ENCODE data around the gene PRICKLE2.

PRICKLE2 gene

GRCh38 chr3:64125561-64125960 lies 99.7 kb downstream of the PRICKLE2 start:
- no peak for DNase-seq

GRCh38 chr3:64123931-64124330 lies 101.3 kb downstream of the PRICKLE2 start:
- DNase-seq, result no peak

- no peak for DNase-seq
These were observed 102.8 kb downstream of the PRICKLE2 start for GRCh38 chr3:64122476-64122875.

GRCh38 chr3:64121750-64122311 lies 103.4 kb downstream of the PRICKLE2 start:
- no peak for DNase-seq

- DNase-seq, result no peak
These were observed 104.4 kb downstream of the PRICKLE2 start for GRCh38 chr3:64120876-64121275.

DNA sequence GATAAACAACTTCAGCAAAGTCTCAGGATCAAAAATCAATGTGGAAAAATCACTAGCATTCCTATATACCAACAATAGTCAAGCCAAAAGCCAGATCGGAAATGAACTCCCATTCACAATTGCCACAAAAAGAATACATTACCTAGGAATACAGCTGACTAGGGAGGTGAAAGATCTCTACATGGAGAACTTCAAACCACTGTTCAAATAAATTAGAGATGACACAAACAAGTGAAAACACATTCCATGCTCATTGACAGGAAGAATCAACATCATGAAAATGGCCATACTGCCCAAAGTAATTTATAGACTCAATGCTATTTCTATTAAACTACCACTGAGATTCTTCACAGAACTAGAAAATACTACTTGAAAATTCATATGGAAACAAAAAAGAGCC lies 107.8 kb downstream of the PRICKLE2 start:
- DNase-seq, result no peak

DNA sequence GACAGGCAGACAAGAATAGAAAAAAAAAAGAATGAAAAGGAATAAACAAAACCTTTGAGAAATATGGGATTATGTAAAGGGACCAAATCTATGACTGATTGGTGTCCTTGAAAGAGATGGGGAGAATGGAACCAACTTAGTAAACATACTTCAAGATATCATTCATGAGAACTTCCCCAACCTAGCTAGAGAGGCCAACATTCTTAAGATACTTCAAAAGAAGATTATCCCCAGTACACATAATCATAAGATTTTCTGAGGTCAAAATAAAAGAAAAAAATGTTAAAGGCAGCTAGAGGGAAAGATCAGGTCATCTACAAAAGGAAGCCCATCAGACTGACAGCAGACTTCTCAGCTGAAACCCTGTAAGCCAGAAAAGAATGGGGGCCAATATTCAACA lies 110.6 kb downstream of the PRICKLE2 start:
- DNase-seq, result no peak

DNA sequence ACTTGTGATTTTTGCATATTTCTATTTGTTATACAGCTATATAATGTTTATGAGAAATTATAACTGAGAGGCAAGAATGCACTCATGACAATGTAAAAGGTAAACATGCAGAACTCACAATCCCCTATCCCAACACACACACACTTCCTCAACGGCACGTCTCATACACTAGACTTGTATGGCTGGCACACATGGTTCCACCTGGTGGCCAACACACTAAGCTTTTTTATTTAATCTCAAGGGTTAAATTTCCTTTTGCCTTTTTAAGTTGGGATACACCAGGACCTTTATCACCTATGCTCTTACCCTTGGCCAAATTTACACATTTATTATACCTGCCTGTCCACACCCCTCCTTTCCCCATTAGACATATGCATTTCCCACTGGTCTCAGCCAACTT lies 113.4 kb downstream of the PRICKLE2 start:
- no peak for DNase-seq

- no peak for DNase-seq
These were observed 114.2 kb downstream of the PRICKLE2 start for GRCh38 chr3:64111083-64111482.

DNA sequence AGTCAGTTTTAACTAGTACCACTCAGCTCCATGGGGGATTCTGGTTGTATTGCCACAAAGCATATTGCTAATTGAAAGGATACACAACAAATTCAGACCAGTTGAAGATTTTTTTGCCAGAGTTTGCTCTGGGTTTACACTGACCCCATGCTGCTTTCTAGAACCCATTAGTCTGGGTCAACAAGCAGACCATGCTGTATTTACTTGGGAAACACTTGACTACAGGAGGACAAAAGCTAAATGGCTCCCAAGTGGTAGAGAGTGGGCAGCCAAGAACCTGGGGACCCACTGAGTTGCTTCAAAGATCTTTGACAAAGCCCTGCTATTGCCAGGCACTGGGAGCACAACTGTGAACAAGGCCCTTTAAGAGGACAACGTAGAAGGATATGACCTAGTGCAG lies 115.2 kb downstream of the PRICKLE2 start:
- no peak for DNase-seq

- DNase-seq, result no peak
These were observed 115.8 kb downstream of the PRICKLE2 start for GRCh38 chr3:64109438-64109837.

- no peak for DNase-seq
These were observed 116.4 kb downstream of the PRICKLE2 start for GRCh38 chr3:64108784-64109317.

DNA sequence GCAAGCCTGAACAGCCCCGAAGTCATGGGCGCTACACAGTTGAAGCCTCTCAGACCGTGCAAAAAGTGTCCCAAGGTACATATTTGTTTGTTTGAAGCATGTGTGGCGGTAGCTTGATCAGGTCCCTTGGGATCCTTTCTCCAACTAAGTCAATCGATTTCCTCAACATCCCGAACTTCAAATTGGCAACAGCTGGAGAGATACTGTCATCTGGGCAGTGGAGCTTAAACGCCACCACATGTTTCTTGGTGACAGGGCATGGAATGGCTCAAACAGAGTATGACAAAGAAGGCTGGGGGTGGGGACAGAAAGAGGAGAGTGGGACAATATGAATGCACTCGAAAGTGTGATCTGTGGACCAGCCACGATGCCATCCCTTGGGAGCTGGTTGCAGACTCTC lies 117.0 kb downstream of the PRICKLE2 start:
- no peak for DNase-seq

DNA sequence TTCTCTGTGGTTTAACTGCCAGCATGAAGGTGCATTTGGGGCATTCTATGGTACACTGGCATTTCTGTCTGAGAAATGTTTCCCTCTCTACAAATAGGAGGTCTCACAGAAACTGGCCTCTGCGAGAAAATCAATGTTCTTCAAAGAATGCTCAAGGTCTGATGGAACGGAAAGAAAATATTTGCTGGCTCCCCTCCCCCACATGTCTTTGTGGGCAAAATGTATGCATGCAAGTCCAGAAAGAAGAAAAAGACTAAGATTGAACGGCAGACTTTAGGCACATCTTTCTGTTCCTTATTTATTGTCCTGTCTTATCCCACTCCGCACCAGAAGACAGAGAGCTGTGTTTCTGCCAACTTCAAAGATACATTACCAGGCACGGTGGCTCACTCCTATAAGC lies 118.1 kb downstream of the PRICKLE2 start:
- no peak for DNase-seq

- DNase-seq, result no peak
These were observed 119.5 kb downstream of the PRICKLE2 start for GRCh38 chr3:64105816-64106215.

GRCh38 chr3:64104691-64105111 lies 120.6 kb downstream of the PRICKLE2 start:
- DNase-seq, result no peak

DNA sequence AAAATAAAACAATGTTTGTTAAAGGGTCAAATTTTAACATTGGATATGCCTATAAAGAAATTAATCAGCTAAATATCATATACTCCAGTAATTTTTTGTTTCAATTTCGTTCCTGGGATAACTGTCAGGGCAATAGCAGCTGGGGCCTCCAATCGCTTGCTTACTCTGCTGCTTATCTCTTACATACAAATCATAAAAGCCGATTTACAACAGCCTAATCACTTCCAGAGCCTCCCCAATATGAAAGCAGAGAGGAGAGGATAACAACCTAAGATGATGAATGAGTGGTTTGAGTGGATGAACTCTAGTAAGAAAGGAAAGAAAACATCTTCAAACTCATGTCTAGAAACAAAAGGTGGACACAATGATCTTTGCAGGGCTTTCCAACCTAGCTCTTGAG lies 121.3 kb downstream of the PRICKLE2 start:
- DNase-seq, result no peak

DNA sequence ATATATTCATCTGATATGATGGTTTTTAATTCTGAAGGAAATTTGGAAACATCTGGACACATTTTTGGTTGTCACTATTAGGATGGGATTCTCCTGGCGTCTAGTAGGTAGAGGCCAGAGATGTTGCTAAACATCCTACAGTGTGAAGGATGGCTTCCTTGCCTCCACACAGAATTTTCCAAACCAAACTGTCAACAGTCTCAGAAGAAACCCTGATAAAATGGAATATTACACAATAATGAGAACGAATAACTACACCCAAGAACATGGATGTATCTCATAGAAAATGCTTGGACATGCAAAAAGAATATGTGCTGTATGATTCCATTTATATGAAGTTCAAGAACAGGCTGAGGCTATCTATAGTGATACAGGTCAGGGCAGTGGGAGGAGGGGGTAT lies 122.1 kb downstream of the PRICKLE2 start:
- DNase-seq, result no peak

GRCh38 chr3:64102147-64102546 lies 123.1 kb downstream of the PRICKLE2 start:
- no peak for DNase-seq

DNA sequence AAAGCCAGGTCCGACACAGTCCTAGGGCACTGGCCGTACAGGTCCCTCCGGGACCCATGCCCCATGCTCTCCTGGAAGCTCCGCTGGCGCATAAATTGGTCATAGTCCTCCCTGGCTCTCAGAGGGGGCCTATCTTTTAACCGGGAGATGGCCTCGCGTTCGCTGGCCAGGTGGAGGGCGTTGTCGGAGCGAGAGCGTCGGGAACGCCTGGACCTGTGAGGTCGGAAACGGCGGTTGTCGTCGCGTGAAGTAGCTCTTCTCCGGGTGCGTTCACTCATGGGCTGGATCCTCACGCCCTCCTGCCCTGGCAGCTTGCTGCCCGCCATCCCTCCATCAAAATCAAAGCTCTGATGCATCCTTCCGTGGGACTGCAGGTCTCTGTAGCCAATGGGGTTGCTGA lies 126.0 kb downstream of the PRICKLE2 start:
- DNase-seq, result no peak

DNA sequence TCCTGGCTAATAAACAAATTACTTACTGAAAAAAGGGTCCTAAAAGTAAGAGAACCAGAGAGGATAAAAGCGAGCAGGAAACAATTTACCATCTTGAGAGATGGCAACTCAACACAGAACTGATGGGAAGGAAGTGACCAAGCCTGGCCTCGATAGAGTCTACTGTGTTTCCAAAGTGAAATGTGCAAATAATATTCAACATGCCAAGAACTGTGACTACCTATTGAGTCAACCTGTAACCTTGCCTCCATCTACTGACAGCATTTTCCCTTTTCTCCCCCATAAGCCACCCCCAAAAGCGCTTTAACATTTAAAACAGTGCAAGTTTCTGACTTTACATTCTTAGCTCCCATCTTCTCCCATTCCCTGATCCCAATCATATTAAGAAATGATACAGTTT lies 126.6 kb downstream of the PRICKLE2 start:
- no peak for DNase-seq

- no peak for DNase-seq
These were observed 127.3 kb downstream of the PRICKLE2 start for GRCh38 chr3:64097920-64098319.

DNA sequence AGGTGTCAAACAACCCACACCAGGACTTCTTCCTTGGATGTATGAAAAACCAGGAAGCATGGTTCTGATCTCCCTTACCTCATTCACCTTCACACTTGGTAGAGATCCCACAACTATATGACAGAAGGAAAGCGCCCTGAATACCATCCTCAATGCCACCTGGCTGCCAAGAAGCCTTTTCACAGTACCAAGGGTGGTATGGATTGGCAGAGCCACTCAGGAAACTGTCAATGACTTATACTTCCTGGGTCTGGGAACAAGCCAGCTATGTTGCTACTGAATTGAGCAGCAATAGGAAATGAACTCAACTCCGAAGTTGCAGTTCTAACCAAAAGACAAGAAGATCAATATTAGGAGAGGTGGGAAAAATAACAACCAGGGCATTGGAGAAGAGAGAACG lies 129.5 kb downstream of the PRICKLE2 start:
- DNase-seq, result no peak

- no peak for DNase-seq
These were observed 130.6 kb downstream of the PRICKLE2 start for GRCh38 chr3:64094713-64095079.

Data from activated CD8-positive, alpha-beta memory T cell treated with anti-CD3 and anti-CD28 coated beads, Interleukin-2, amount 50 U/mL, for 4 hours (primary cell).